Stimulated activated CD8-positive, alpha-beta memory T cell treated with anti-CD3 and anti-CD28 coated beads, Interleukin-12 subunit alpha, Interleukin-12 subunit beta, amount 100 ng/mL, for 24 hours (primary cell): ENCODE measurements around the gene P2RX3.

Experiments used
- DNase-seq: peaks from one replicate; pipeline ENCODE4 v3.0.0-alpha.2; 2020; ENCODE audit errors: extremely low read depth

P2RX3 gene

GRCh38 chr11:57370251-57370650, 32.1 kb downstream of the P2RX3 start:
- DNase-seq: no peak

DNA sequence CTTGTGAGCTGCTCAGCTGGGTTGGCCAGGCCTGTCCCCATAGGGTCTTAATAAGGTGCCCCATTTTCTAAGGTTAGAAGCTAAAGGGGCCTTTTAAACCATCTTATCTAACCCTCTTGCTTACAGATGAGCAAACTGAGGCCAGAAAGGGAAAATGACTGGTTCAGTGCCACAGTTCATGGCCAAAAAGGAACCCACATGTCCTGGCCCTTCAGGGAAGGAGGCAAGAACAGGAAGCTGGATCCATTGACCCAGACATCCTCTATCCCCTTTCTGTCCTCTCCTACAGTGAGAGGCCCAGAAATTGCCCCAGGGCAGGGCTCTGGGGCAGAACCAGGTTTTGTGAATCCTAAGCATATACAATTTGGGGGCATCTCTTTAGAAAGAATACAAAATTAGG, 32.8 kb downstream of the P2RX3 start:
- no peak for DNase-seq

DNA sequence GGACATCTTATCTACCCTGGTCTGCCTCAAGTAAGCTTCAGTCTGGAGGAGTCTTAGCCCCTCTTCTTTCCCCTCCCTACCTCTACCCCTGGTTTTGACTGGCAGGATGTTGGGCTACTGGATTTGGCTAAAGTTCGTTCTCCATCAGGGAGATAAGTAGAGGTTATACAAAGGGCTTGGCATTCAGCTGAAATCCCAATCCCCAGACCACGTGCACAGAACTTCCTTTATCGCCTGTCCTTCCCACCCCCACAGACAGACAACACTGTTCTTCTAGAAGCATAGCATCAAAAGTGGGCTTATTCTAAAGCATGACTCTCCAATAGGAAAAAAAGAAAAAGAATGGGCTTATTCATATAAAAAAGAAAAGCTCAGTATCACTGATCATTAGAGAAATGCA, 35.0 kb downstream of the P2RX3 start:
- DNase-seq: no peak

- DNase-seq: no peak
Measured at GRCh38 chr11:57374966-57375365, 36.8 kb downstream of the P2RX3 start.

DNA sequence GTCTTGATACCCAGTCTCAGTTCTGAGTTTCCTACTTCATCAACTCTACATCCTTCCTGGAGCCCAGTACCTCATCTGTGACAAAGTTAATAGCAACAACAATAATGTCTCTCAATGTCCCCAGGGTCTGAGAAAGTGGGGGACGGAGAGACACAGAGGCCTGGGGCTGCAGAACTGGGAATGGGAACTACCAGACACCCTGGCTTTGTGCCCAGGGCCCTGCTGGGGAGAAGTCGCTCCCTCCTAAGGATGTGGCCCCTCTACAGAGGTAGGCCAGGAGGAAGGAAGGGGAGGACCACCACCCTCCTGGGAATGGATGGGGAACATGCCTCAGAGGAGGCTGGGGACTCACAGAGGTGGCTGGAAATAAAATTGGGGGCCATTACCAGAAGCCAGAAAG, 37.3 kb downstream of the P2RX3 start:
- DNase-seq: no peak

GRCh38 chr11:57376095-57377090, 38.2 kb downstream of the P2RX3 start:
- no peak for DNase-seq

DNA sequence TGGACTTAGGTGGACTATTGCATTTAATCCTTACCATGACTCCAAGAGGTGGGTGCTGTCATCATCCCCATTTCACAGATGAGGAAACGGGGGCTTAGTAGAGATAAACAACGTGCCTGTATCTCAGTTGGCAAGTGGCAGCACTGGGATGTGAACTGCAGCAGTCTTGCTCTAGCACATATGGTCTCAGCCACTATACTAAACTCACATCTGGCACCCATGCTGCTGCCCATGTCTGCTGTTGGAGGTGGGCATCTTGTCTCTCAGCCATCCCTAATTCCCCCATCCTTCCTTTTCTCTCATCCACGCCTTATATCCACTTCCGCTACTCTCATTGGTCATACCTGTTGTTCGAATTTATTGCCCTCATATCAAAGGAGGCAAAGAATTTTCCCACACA, 39.0 kb downstream of the P2RX3 start:
- no peak for DNase-seq

- no peak for DNase-seq
Measured at GRCh38 chr11:57378186-57378585, 40.0 kb downstream of the P2RX3 start.

DNA sequence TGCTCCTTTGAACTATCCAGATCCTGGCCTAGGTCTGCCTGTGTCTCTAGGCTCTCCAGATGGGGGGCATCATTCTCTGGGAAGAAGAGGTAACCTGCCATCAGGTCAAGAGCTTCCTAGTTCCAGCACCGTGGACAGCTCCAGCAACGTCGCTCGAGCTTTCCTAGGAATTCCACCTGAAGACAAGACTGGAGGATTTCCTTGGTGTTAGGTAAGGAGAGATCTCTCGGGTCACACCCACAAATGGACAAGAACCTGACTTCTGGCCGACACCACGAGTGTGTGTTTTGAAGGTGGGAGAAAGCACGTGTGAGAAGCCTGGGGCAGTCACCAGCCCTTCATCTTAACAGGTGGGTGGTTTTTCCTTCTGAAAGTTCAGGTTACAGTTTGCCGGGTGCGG, 41.6 kb downstream of the P2RX3 start:
- DNase-seq: no peak

DNA sequence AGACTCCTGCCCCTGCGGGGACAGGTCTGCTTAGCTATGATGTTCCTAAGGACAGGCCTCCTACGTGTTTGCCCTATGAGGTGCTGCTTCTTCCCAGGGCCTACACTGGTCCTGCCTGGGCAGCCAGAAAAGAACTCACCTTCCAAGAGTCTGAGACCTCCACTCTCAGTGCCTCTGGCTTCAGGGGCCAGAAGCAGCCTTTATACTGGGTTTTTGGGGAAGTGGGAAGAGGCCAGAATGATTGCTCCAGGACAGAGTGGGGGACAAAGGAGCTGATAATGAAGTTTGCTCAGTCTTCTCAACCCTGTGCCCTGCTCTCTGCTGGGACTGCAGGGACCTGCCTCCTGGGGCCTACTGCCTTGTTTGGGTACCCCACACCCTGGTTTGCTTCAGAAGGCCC, 42.8 kb downstream of the P2RX3 start, which contains the start of gene PRG3:
PRG3 (minus strand) TSS at position 176 of the 400 bp plus-strand sequence. CDS start 442 bp downstream, outside the sequence.
- no peak for DNase-seq

DNA sequence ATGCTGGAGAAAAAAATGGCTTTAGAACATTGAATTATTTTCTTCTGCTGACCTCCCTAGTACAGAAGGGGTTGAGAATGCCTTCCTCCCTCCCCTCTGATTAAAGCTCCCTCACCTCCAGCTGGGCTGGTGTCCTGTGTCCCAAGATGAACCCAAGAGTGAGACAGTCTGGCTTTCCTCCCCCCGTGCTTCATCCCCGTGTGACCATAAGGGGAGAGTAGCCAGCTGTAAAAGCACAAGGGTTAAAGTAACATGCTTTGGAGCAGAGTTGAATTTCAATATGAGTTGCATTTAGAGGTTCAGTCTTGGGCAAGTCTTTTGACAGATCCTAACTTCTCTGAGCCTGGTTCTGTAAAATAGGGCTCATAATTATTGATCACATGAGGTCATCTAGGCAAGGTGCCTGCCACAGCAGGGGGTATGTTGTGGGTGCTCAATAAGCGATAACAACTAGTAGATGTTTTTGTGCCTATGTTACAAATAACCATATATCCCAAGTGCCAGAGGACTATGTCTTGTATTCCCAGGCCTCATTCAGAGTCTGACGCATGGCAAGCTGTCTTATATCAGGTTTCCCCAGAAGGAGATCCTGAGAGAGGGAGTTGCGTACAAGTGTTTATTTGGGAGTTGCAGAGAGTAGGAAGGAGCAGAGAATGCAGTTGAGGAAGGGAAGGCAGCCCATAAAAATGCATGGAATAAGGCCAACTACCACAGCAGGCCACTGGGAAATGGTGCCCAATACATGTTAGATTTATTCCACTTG, 48.2 kb downstream of the P2RX3 start:
- DNase-seq: no peak

DNA sequence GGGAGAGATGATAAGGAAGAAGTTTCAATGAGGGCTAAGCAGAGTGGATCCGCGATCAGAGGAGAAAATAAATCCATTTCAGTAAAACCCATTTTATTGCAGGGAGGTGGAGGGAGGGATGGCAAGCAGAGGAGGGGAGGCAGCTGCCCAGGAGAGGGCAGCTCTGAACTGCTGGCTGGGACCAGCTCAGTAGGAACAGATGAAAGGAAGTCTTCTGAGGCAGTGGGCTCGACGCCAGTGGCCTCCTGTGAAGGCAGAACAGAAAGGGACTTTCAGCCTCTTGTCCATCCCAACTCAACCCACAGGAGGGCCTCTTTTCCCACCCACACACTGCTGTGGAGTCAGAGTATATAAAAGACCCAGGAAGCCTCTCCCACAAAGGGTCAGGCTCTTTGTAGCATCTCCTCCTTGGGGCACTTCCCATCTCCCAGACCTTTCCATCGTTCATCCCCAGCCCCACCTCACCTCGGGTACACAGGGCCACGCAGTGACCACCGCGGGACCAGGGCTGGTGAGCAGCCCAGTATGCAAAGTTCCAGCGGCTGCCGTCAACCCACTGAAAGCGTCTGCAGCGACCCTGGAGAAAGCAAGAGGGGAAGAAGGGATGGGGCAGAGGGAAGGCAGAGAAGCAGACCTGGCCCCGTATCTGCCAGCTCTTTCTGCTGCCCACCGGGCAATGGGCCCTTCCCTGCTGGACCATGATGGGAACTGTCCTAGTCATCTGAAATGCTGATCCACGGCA, 49.3 kb downstream of the P2RX3 start:
- no peak for DNase-seq

- DNase-seq: no peak
Measured at GRCh38 chr11:57390535-57390934, 52.4 kb downstream of the P2RX3 start, which contains the start of gene PRG2. PRG2 (minus strand) TSS chr11:57390650; CDS start chr11:57389944, 706 bp downstream.

DNA sequence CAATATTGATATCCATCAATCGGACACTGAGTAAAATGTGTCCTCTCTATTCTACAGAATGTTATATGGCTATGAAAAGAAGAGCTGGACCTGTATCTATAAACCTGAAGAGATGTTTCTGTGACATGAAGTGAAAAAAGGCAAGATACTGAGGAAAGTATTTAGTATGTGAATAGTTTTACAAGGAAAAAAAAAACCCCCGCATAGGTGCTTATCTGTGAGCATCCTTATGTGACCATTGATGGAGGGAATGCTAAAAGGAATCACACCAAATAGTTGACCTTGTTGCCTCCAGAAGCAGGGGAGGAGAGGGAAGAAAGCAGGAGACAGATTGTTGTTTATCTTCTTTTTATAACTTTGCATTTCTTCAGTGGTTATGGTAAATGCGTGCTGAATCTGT, 53.0 kb downstream of the P2RX3 start:
- DNase-seq: no peak

GRCh38 chr11:57391539-57391938, 53.4 kb downstream of the P2RX3 start:
- no peak for DNase-seq

DNA sequence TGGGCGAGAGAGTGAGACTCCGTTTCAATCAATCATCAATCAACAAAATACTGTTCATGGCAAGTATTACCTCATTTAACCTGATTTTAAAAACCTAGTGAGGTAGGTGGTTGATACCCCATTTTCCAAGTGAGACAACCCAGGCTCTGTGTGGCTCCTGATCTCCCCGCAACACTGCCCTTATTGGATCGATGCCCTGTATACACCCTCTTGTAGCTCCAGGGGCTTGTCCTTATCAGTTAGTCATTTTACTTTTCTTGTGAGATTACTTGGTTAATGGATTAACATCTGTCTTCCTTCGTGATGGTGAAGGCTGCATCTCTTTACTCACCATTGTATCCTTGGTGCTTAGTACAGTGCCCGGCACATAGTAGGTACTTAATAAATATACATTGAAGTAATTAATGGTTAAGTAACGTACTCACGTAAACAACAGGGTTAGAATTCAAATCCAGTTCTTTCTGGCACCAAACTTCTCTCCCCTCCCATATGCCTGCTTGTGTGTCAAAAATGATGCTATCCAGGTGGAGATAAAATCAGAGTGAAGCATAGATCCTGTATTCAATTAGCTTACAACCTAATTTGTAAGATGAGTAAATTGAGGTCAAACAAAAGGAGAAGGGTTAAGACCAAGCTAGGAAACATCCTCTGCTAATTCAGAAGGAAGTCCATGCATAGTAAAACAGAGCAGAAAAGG, 54.1 kb downstream of the P2RX3 start:
- no peak for DNase-seq

- DNase-seq: no peak
Measured at GRCh38 chr11:57392763-57393105, 54.6 kb downstream of the P2RX3 start.

- DNase-seq: no peak
Measured at GRCh38 chr11:57394203-57394965, 56.2 kb downstream of the P2RX3 start.

- DNase-seq: no peak
Measured at GRCh38 chr11:57395905-57396623, 57.9 kb downstream of the P2RX3 start.

DNA sequence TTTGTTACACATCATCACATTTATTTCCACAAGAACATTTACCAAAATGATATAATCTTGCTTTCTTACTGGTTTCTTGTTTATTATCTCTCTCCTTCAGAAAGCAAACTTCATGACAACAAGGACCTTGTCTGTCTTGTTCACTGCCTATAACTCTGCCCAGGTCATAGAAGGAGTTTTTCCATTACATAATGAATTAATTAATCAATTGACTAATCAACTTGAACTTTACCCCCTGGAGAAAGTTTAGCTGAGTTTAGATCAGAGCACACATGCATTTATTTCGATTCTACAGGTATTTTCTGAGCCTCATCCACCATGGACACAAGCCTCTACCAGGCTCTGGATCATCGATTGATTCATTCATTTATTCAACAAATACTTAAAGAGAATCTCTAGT, 58.6 kb downstream of the P2RX3 start:
- DNase-seq: no peak
